ENCODE measurements around the gene SULT1C2. TPM values are rescaled to one million over a fixed set of nuclear protein-coding genes. Genes with fewer than 3 reads are reported as not detected.

SULT1C2 gene
- total RNA-seq, 1 donor from 2014 or later = 0.28 TPM

GRCh38 chr2:108301558-108301957, 12.9 kb downstream of the SULT1C2 start:
- no peaks in the 10 kb centered on the region for H3K27me3 ChIP-seq
- H3K4me3 ChIP-seq = no peak overlapping the region
- no peaks in the 10 kb centered on the region for H4K20me1 ChIP-seq (ENCODE audit: low read depth)
- H3K4me1 ChIP-seq = no peaks in the 10 kb centered on the region
- H3K9me3 ChIP-seq (ENCODE audit: low read depth) = no peaks in the 10 kb centered on the region
- H3K9ac ChIP-seq = no peak overlapping the region
- no peaks in the 10 kb centered on the region for H3F3A ChIP-seq (ENCODE audit: low read depth)
- peaks cover 5% of the 10 kb centered on the region for H3K27me3 Mint-ChIP-seq (ENCODE audit: insufficient read depth, low read depth)
- no peaks in the 10 kb centered on the region for H3K36me3 Mint-ChIP-seq
- no peak for TF ChIP-seq CTCF (IDR thresholded peaks at IDR 0.05)
- no peak for TF ChIP-seq EZH2phosphoT487 (IDR thresholded peaks at IDR 0.05)
- TF ChIP-seq EZH2 (IDR thresholded peaks at IDR 0.05) = no peak
- H3K27ac ChIP-seq = no peak overlapping the region
- no peaks in the 10 kb centered on the region for H3K79me2 ChIP-seq (ENCODE audit: low read depth)
- H3K36me3 ChIP-seq = no peaks in the 10 kb centered on the region
- H3K27ac Mint-ChIP-seq = no peak overlapping the region
- no peak overlapping the region for H3K4me2 ChIP-seq
- H3K9me3 Mint-ChIP-seq = peaks cover 2% of the 10 kb centered on the region
- H3K4me3 Mint-ChIP-seq = no peak overlapping the region
- no peak for DNase-seq (ENCODE audit: low spot score)
- H3K4me1 Mint-ChIP-seq = no peaks in the 10 kb centered on the region
- no peak overlapping the region for H2AFZ ChIP-seq (replicated peaks)

- no peak for DNase-seq (ENCODE audit: low spot score)
- Mint-ChIP-seq H3K27ac (no peak overlapping the region), H3K9me3 (peaks cover 2% of the 10 kb centered on the region), H3K27me3 (ENCODE audit: insufficient read depth, low read depth) (peaks cover 3% of the 10 kb centered on the region), H3K4me3 (no peak overlapping the region), H3K36me3 (no peaks in the 10 kb centered on the region), H3K4me1 (no peaks in the 10 kb centered on the region)
- Histone ChIP-seq H3F3A (ENCODE audit: low read depth) (no peaks in the 10 kb centered on the region), H3K9ac (no peak overlapping the region), H3K4me2 (no peak overlapping the region), H3K27ac (no peak overlapping the region), H3K4me3 (no peak overlapping the region), H3K27me3 (no peaks in the 10 kb centered on the region), H3K36me3 (no peaks in the 10 kb centered on the region), H3K9me3 (ENCODE audit: low read depth) (no peaks in the 10 kb centered on the region), H3K79me2 (ENCODE audit: low read depth) (no peaks in the 10 kb centered on the region), H3K4me1 (no peaks in the 10 kb centered on the region), H4K20me1 (ENCODE audit: low read depth) (no peaks in the 10 kb centered on the region), H2AFZ (replicated peaks) (no peak overlapping the region)
- TF ChIP-seq CTCF (IDR thresholded peaks at IDR 0.05) (no peak), EZH2 (IDR thresholded peaks at IDR 0.05) (no peak), EZH2phosphoT487 (IDR thresholded peaks at IDR 0.05) (no peak)
These were observed 16.3 kb downstream of the SULT1C2 start for GRCh38 chr2:108304975-108305374.

GRCh38 chr2:108305901-108306300, 17.2 kb downstream of the SULT1C2 start:
- Histone ChIP-seq H3K36me3 (no peaks in the 10 kb centered on the region), H3K27me3 (no peaks in the 10 kb centered on the region), H3K4me2 (no peak overlapping the region), H3K9me3 (ENCODE audit: low read depth) (no peaks in the 10 kb centered on the region), H2AFZ (replicated peaks) (no peak overlapping the region), H3F3A (ENCODE audit: low read depth) (no peaks in the 10 kb centered on the region), H4K20me1 (ENCODE audit: low read depth) (no peaks in the 10 kb centered on the region), H3K4me3 (no peak overlapping the region), H3K27ac (no peak overlapping the region), H3K4me1 (no peaks in the 10 kb centered on the region), H3K9ac (no peak overlapping the region), H3K79me2 (ENCODE audit: low read depth) (no peaks in the 10 kb centered on the region)
- Mint-ChIP-seq H3K27ac (no peak overlapping the region), H3K4me1 (no peaks in the 10 kb centered on the region), H3K4me3 (no peak overlapping the region), H3K27me3 (ENCODE audit: insufficient read depth, low read depth) (peaks cover 3% of the 10 kb centered on the region), H3K36me3 (no peaks in the 10 kb centered on the region), H3K9me3 (peaks cover 2% of the 10 kb centered on the region)
- DNase-seq (ENCODE audit: low spot score) = no peak
- TF ChIP-seq EZH2 (IDR thresholded peaks at IDR 0.05) = no peak
- no peak for TF ChIP-seq EZH2phosphoT487 (IDR thresholded peaks at IDR 0.05)
- TF ChIP-seq CTCF (IDR thresholded peaks at IDR 0.05) = no peak
